HEK293 (cell line): ENCODE measurements around the gene CSMD2.

Experiments used
- CTCF ChIA-PET: fragments of 350-600 bp; formaldehyde crosslinking; extraction: SDS; loops from one replicate; lab custom pipeline; 2021; ENCODE audit warnings: antibody characterized with exemption; lab: Yijun Ruan, JAX
- POLR2A ChIA-PET: fragments of 300-600 bp; formaldehyde crosslinking; extraction: SDS; loops from one replicate; lab custom pipeline; 2020; ENCODE audit warnings: antibody characterized with exemption, inconsistent platforms; lab: Yijun Ruan, JAX
- H3K27ac ChIP-seq: fragments of 200-500 bp; sonication (Bioruptor generic); 2 replicates; pipeline ENCODE4 v1.5.1; 2014; ENCODE audit warnings: low read depth, low read length, control low read depth, inconsistent platforms; ENCODE audit errors: extremely low read depth
- H3K36me3 ChIP-seq, 2 experiments: fragments of 200-500 bp in 1 of 2; sonication (Bioruptor generic) in 1 of 2; 1 replicate in 1 of 2; 2 replicates in 1 of 2; pipeline ENCODE4 v1.5.1; 2014 to 2017; ENCODE audit warnings: inconsistent platforms in 2 of 2, low read length in 2 of 2; ENCODE audit not compliant: control insufficient read depth in 2 of 2, insufficient read depth in 1 of 2
- H3K4me1 ChIP-seq: fragments of 200-500 bp; sonication (Bioruptor generic); 2 replicates; pipeline ENCODE4 v1.5.1; 2014; ENCODE audit warnings: mild to moderate bottlenecking, low read length, inconsistent platforms; ENCODE audit not compliant: control insufficient read depth, insufficient read depth
- H3K4me3 ChIP-seq: 2 replicates; pipeline ENCODE4 v1.5.1; 2011; ENCODE audit warnings: low read depth, mild to moderate bottlenecking, control low read depth, low read length, moderate library complexity
- H3K9me3 ChIP-seq: fragments of 200-500 bp; sonication (Bioruptor generic); 2 replicates; pipeline ENCODE4 v1.5.1; 2014; ENCODE audit warnings: low read depth, low read length, inconsistent platforms; ENCODE audit not compliant: control insufficient read depth, insufficient read depth
- EGR2 ChIP-seq: fragments of 450-650 bp; formaldehyde crosslinking; IDR thresholded peaks from 2 replicates; pipeline ENCODE4 v1.5.1; 2016; ENCODE audit warnings: low read depth, missing biosample characterization, missing genetic modification characterization
- KLF17 ChIP-seq: fragments of 450-650 bp; formaldehyde crosslinking; IDR thresholded peaks from 2 replicates; pipeline ENCODE4 v1.5.1; 2016; ENCODE audit warnings: missing biosample characterization, missing genetic modification characterization
- REPIN1 ChIP-seq: fragments of 450-650 bp; formaldehyde crosslinking; IDR thresholded peaks from 2 replicates; pipeline ENCODE4 v1.5.1; 2017; ENCODE audit warnings: missing biosample characterization, missing genetic modification characterization, low read depth
- ZFHX2 ChIP-seq: fragments of 450-650 bp; formaldehyde crosslinking; conservative IDR thresholded peaks from 2 replicates; pipeline ENCODE4 v1.5.1; 2016; ENCODE audit warnings: missing biosample characterization, missing genetic modification characterization
- ZNF362 ChIP-seq: fragments of 450-650 bp; formaldehyde crosslinking; IDR thresholded peaks from 2 replicates; pipeline ENCODE4 v1.5.1; 2016; ENCODE audit warnings: missing biosample characterization, missing genetic modification characterization
- ZNF366 ChIP-seq: fragments of 450-650 bp; formaldehyde crosslinking; conservative IDR thresholded peaks from 2 replicates; pipeline ENCODE4 v1.5.1; 2016; ENCODE audit warnings: missing biosample characterization, missing genetic modification characterization
- ZNF391 ChIP-seq: fragments of 450-650 bp; formaldehyde crosslinking; IDR thresholded peaks from 2 replicates; pipeline ENCODE4 v1.5.1; 2016; ENCODE audit warnings: low read depth, missing biosample characterization, missing genetic modification characterization, borderline replicate concordance
- ZNF394 ChIP-seq: fragments of 450-650 bp; formaldehyde crosslinking; IDR thresholded peaks from 2 replicates; pipeline ENCODE4 v1.5.1; 2016; ENCODE audit warnings: missing biosample characterization, missing genetic modification characterization, mild to moderate bottlenecking, moderate library complexity, borderline replicate concordance
- ZNF48 ChIP-seq: fragments of 450-650 bp; formaldehyde crosslinking; IDR thresholded peaks from 2 replicates; pipeline ENCODE4 v1.5.1; 2016; ENCODE audit warnings: missing biosample characterization, missing genetic modification characterization
- ZNF529 ChIP-seq: fragments of 450-650 bp; formaldehyde crosslinking; IDR thresholded peaks from 2 replicates; pipeline ENCODE4 v1.5.1; 2017; ENCODE audit warnings: missing genetic modification characterization, missing biosample characterization; ENCODE audit not compliant: insufficient replicate concordance
- ZNF621 ChIP-seq: fragments of 450-650 bp; formaldehyde crosslinking; IDR thresholded peaks from 2 replicates; pipeline ENCODE4 v1.5.1; 2017; ENCODE audit warnings: missing biosample characterization, missing genetic modification characterization
- ZNF654 ChIP-seq: fragments of 450-650 bp; formaldehyde crosslinking; IDR thresholded peaks from 2 replicates; pipeline ENCODE4 v1.5.1; 2016; ENCODE audit warnings: low read depth, missing biosample characterization, missing genetic modification characterization
- ZNF707 ChIP-seq: fragments of 450-650 bp; formaldehyde crosslinking; IDR thresholded peaks from 2 replicates; pipeline ENCODE4 v1.5.1; 2016; ENCODE audit warnings: missing biosample characterization, missing genetic modification characterization
- ZNF776 ChIP-seq: fragments of 450-650 bp; formaldehyde crosslinking; IDR thresholded peaks from 2 replicates; pipeline ENCODE4 v1.5.0; 2017; ENCODE audit warnings: missing biosample characterization, missing genetic modification characterization, borderline replicate concordance
- ZNF777 ChIP-seq: fragments of 450-650 bp; formaldehyde crosslinking; IDR thresholded peaks from 2 replicates; pipeline ENCODE4 v1.5.1; 2017; ENCODE audit warnings: missing biosample characterization, missing genetic modification characterization, borderline replicate concordance
- ZSCAN30 ChIP-seq: fragments of 450-650 bp; IDR thresholded peaks from 2 replicates; pipeline ENCODE4 v1.5.1; 2018; ENCODE audit warnings: missing biosample characterization, mild to moderate bottlenecking, missing genetic modification characterization, moderate library complexity
- TF ChIP-seq, protein P1 (sequence below): fragments of 450-650 bp; formaldehyde crosslinking; IDR thresholded peaks from 2 replicates; pipeline ENCODE4 v1.5.1; 2016; ENCODE audit warnings: missing biosample characterization, missing genetic modification characterization
- TF ChIP-seq, protein P2 (sequence below): fragments of 450-650 bp; formaldehyde crosslinking; IDR thresholded peaks from 2 replicates; pipeline ENCODE4 v1.5.1; 2017; ENCODE audit warnings: missing biosample characterization, mild to moderate bottlenecking, missing genetic modification characterization, moderate library complexity
- TF ChIP-seq, protein P3 (sequence below): fragments of 450-650 bp; formaldehyde crosslinking; IDR thresholded peaks from 2 replicates; pipeline ENCODE4 v1.5.1; 2016; ENCODE audit warnings: missing biosample characterization, missing genetic modification characterization

The CSMD2 gene

GRCh38 chr1:33656467-33657005 is 508.5 kb downstream of the CSMD2 start:
- Histone ChIP-seq H3K36me3 (no peaks in the 10 kb centered on the region), H3K4me3 (no peak overlapping the region), H3K27ac (no peak overlapping the region)
- no peak for TF ChIP-seq ZNF621 (tag by site-specific recombination)
- TF ChIP-seq ZNF362 (tag by site-specific recombination), result no peak
- peak; percentile 31 for TF ChIP-seq ZFHX2 (tag by site-specific recombination)
- TF ChIP-seq, all 188 proteins: peak for 1
- CTCF ChIA-PET, result interaction anchor here (0.6 to 1.9 kb wide), 3 partner anchors 24 to 358 kb away, joined by 4 to 8 read pairs (median 4); no protein-coding TSS in a partner anchor
- no peaks in the 10 kb centered on the region for H3K4me1 ChIP-seq
- no peaks in the 10 kb centered on the region for H3K9me3 ChIP-seq
- POLR2A ChIA-PET, result no interaction called here

- ChIA-PET POLR2A (no interaction called here), CTCF (interaction anchor here (1.2 to 1.9 kb wide), 5 partner anchors 13 to 359 kb away, joined by 3 to 11 read pairs (median 4); no protein-coding TSS in a partner anchor)
- Histone ChIP-seq H3K27ac (no peak overlapping the region), H3K4me3 (no peak overlapping the region), H3K4me1 (no peaks in the 10 kb centered on the region), H3K9me3 (no peaks in the 10 kb centered on the region), H3K36me3 (no peaks in the 10 kb centered on the region)
- TF ChIP-seq, protein P1, sequence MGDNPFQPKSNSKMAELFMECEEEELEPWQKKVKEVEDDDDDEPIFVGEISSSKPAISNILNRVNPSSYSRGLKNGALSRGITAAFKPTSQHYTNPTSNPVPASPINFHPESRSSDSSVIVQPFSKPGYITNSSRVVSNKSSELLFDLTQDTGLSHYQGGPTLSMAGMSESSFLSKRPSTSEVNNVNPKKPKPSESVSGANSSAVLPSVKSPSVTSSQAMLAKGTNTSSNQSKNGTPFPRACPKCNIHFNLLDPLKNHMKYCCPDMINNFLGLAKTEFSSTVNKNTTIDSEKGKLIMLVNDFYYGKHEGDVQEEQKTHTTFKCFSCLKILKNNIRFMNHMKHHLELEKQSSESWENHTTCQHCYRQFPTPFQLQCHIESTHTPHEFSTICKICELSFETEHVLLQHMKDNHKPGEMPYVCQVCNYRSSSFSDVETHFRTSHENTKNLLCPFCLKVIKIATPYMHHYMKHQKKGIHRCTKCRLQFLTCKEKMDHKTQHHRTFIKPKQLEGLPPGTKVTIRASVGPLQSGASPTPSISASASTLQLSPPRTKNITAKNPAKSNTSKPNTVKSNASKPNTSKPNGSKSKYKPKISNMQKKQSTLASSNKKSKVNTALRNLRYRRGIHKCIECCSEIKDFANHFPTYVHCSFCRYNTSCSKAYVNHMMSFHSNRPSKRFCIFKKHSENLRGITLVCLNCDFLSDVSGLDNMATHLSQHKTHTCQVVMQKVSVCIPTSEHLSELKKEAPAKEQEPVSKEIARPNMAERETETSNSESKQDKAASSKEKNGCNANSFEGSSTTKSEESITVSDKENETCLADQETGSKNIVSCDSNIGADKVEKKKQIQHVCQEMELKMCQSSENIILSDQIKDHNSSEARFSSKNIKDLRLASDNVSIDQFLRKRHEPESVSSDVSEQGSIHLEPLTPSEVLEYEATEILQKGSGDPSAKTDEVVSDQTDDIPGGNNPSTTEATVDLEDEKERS, result no peak
- TF ChIP-seq ZNF366 (tag by site-specific recombination), result no peak
- no peak for TF ChIP-seq EGR2 (tag by site-specific recombination)
- TF ChIP-seq, protein P2, sequence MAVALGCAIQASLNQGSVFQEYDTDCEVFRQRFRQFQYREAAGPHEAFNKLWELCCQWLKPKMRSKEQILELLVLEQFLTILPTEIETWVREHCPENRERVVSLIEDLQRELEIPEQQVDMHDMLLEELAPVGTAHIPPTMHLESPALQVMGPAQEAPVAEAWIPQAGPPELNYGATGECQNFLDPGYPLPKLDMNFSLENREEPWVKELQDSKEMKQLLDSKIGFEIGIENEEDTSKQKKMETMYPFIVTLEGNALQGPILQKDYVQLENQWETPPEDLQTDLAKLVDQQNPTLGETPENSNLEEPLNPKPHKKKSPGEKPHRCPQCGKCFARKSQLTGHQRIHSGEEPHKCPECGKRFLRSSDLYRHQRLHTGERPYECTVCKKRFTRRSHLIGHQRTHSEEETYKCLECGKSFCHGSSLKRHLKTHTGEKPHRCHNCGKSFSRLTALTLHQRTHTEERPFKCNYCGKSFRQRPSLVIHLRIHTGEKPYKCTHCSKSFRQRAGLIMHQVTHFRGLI (tag by site-specific recombination), result no peak
- TF ChIP-seq ZNF776, result no peak
- TF ChIP-seq KLF17, result no peak
- TF ChIP-seq ZNF529 (tag by site-specific recombination), result no peak
- TF ChIP-seq ZNF707 (tag by site-specific recombination), result no peak
- no peak for TF ChIP-seq ZNF777 (tag by site-specific recombination)
- no peak for TF ChIP-seq ZSCAN30
- TF ChIP-seq ZNF48 (tag by site-specific recombination), result no peak
- TF ChIP-seq REPIN1, result no peak
- TF ChIP-seq, protein P3, sequence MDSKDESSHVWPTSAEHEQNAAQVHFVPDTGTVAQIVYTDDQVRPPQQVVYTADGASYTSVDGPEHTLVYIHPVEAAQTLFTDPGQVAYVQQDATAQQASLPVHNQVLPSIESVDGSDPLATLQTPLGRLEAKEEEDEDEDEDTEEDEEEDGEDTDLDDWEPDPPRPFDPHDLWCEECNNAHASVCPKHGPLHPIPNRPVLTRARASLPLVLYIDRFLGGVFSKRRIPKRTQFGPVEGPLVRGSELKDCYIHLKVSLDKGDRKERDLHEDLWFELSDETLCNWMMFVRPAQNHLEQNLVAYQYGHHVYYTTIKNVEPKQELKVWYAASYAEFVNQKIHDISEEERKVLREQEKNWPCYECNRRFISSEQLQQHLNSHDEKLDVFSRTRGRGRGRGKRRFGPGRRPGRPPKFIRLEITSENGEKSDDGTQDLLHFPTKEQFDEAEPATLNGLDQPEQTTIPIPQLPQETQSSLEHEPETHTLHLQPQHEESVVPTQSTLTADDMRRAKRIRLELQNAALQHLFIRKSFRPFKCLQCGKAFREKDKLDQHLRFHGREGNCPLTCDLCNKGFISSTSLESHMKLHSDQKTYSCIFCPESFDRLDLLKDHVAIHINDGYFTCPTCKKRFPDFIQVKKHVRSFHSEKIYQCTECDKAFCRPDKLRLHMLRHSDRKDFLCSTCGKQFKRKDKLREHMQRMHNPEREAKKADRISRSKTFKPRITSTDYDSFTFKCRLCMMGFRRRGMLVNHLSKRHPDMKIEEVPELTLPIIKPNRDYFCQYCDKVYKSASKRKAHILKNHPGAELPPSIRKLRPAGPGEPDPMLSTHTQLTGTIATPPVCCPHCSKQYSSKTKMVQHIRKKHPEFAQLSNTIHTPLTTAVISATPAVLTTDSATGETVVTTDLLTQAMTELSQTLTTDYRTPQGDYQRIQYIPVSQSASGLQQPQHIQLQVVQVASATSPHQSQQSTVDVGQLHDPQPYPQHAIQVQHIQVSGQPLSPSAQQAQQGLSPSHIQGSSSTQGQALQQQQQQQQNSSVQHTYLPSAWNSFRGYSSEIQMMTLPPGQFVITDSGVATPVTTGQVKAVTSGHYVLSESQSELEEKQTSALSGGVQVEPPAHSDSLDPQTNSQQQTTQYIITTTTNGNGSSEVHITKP, result no peak
- TF ChIP-seq ZNF391, result no peak
- no peak for TF ChIP-seq ZNF654 (tag by site-specific recombination)
- no peak for TF ChIP-seq ZNF394
Observed at GRCh38 chr1:33655496-33655895, 509.5 kb downstream of the CSMD2 start.
